Astrocyte of the spinal cord (primary cell): ENCODE measurements around the gene EDN2.

Experiments used
- DNase-seq: peaks from one replicate; pipeline ENCODE4 v3.0.0; 2011; ENCODE audit warnings: low read depth, low spot score
- H3K4me3 ChIP-seq: 2 replicates; pipeline ENCODE4 v1.5.1; 2011; ENCODE audit warnings: low read depth, mild to moderate bottlenecking, low read length, moderate library complexity
- CTCF ChIP-seq: IDR thresholded peaks from 2 replicates; pipeline ENCODE4 v1.5.1; 2012; ENCODE audit warnings: low read depth, mild to moderate bottlenecking, low read length, inconsistent platforms
- in situ Hi-C: cut with HindIII; loops from 2 replicates; pipeline ENCODE4 v1.10.0; 2017; ENCODE audit warnings: low sequenced_read_pairs

Gene EDN2

GRCh38 chr1:41496080-41497055 lies 11.9 kb upstream of the EDN2 start:
- no peak for TF ChIP-seq CTCF
- in situ Hi-C loops: no loop called here
- DNase-seq: peak; percentile 88
- no peak overlapping the region for H3K4me3 ChIP-seq

GRCh38 chr1:41495210-41495948 lies 10.9 kb upstream of the EDN2 start:
- in situ Hi-C loops: no loop called here
- H3K4me3 ChIP-seq: no peak overlapping the region
- DNase-seq: peak; percentile 53
- TF ChIP-seq CTCF: peak; percentile 39

GRCh38 chr1:41494351-41495209 lies 10.1 kb upstream of the EDN2 start:
- TF ChIP-seq CTCF: no peak
- in situ Hi-C loops: no loop called here
- H3K4me3 ChIP-seq: no peak overlapping the region
- no peak for DNase-seq

GRCh38 chr1:41493626-41494350 lies 9.3 kb upstream of the EDN2 start:
- no peak for DNase-seq
- no peak for TF ChIP-seq CTCF
- in situ Hi-C loops: no loop called here
- H3K4me3 ChIP-seq: no peak overlapping the region

GRCh38 chr1:41493117-41493536 lies 8.6 kb upstream of the EDN2 start:
- peak; percentile 91 for DNase-seq
- no peak for TF ChIP-seq CTCF
- in situ Hi-C loops: no loop called here
- no peak overlapping the region for H3K4me3 ChIP-seq
